Common myeloid progenitor, CD34-positive (primary cell): ENCODE data around the gene EHBP1.
A peak's percentile ranks its signal among the peaks of the same experiment; 100 is the strongest.

Source experiments
- CTCF ChIA-PET: fragments of 350-600 bp; sonication (Branson Sonifier 250); formaldehyde crosslinking; loops from one replicate; lab custom pipeline; 2021; ENCODE audit warnings: antibody characterized with exemption; lab: Charles Lee
- POLR2A ChIA-PET: fragments of 350-600 bp; sonication (Branson Sonifier 250); formaldehyde crosslinking; loops from one replicate; lab custom pipeline; 2021; ENCODE audit warnings: antibody characterized with exemption; lab: Charles Lee
- DNase-seq, 3 donors: peaks; one replicate each; pipeline versions ENCODE4 v3.0.0 to v3.0.0-alpha.2; 2013
- H3K27ac ChIP-seq, 2 experiments: 1 replicate in 1 of 2; 2 replicates in 1 of 2; pipeline ENCODE4 v1.7.0; 2013; ENCODE audit warnings: inconsistent platforms in 2 of 2, low read length in 2 of 2, mild to moderate bottlenecking in 2 of 2, low read depth in 1 of 2, moderate library complexity in 1 of 2; ENCODE audit not compliant: severe bottlenecking in 2 of 2, insufficient read depth in 1 of 2, poor library complexity in 1 of 2
- H3K27me3 ChIP-seq, 5 experiments: replicated peaks in 2 of 5; 1 replicate in 3 of 5; 2 replicates in 2 of 5; pipeline versions ENCODE4 v1.6.1 to v1.7.0; 2013; ENCODE audit warnings: low read length in 4 of 5, mild to moderate bottlenecking in 2 of 5, moderate library complexity in 2 of 5, inconsistent platforms in 1 of 5; ENCODE audit not compliant: insufficient read depth in 5 of 5, control insufficient read depth in 4 of 5
- H3K36me3 ChIP-seq, 4 experiments: 1 replicate in 2 of 4; 2 replicates in 2 of 4; pipeline versions ENCODE4 v1.6.1 to v1.7.0; 2013; ENCODE audit warnings: low read length in 3 of 4, control low read depth in 1 of 4, mild to moderate bottlenecking in 1 of 4; ENCODE audit not compliant: control insufficient read depth in 4 of 4, insufficient read depth in 4 of 4
- H3K4me1 ChIP-seq, 4 experiments: 1 replicate in 3 of 4; 2 replicates in 1 of 4; pipeline versions ENCODE4 v1.6.1 to v1.7.1; 2013; ENCODE audit warnings: low read length in 3 of 4, mild to moderate bottlenecking in 3 of 4, control low read depth in 1 of 4, inconsistent platforms in 1 of 4, moderate library complexity in 1 of 4; ENCODE audit not compliant: control insufficient read depth in 4 of 4, insufficient read depth in 4 of 4; ENCODE audit errors: control extremely low read depth in 1 of 4
- H3K4me3 ChIP-seq, 7 experiments: 1 replicate in 4 of 7; 2 replicates in 3 of 7; pipeline versions ENCODE4 v1.5.1 to v1.7.0; 2013; ENCODE audit warnings: mild to moderate bottlenecking in 7 of 7, low read length in 6 of 7, moderate library complexity in 6 of 7, inconsistent platforms in 2 of 7, low read depth in 2 of 7, control low read depth in 1 of 7; ENCODE audit not compliant: insufficient read depth in 4 of 7, control insufficient read depth in 1 of 7; ENCODE audit errors: extremely low read depth in 1 of 7
- H3K9me3 ChIP-seq, 5 experiments: 1 replicate in 4 of 5; 2 replicates in 1 of 5; pipeline versions ENCODE4 v1.6.1 to v1.7.1; 2013; ENCODE audit warnings: low read length in 4 of 5, mild to moderate bottlenecking in 2 of 5, inconsistent platforms in 1 of 5, low read depth in 1 of 5, moderate library complexity in 1 of 5; ENCODE audit not compliant: control insufficient read depth in 4 of 5, insufficient read depth in 2 of 5; ENCODE audit errors: control extremely low read depth in 1 of 5
- WGBS: methylation state at CpG from one replicate; pipeline ENCODE4 v1.1.5; 2013; ENCODE audit not compliant: insufficient coverage; 5-methylcytosine and 5-hydroxymethylcytosine counted together

The EHBP1 gene

GRCh38 chr2:62811086-62811485 is 105.6 kb downstream of the EHBP1 start:
- Histone ChIP-seq H3K4me1 (peaks cover 0 to 5% (median 0%) of the 10 kb centered on the region in 4 experiments), H3K9me3 (peaks cover 0 to 21% (median 14%) of the 10 kb centered on the region in 5 experiments), H3K36me3 (peaks cover 0 to 4% (median 2%) of the 10 kb centered on the region in 4 experiments), H3K4me3 (no peak overlapping the region), H3K27me3 (no peaks in the 10 kb centered on the region), H3K27ac (no peak overlapping the region)
- CTCF ChIA-PET, result interaction anchor here (2.1 kb wide), 1 partner anchor 23 kb away, joined by 4 read pairs; no protein-coding TSS in a partner anchor
- DNase-seq, result no peak
- WGBS, result no CpG with 5 or more reads among the region's 2 CpGs
- POLR2A ChIA-PET, result no interaction called here

GRCh38 chr2:62811972-62812371 is 106.5 kb downstream of the EHBP1 start:
- H3K9me3 ChIP-seq, result peaks cover 0 to 14% (median 7%) of the 10 kb centered on the region in 5 experiments
- peaks cover 0 to 5% (median 0%) of the 10 kb centered on the region in 4 experiments for H3K4me1 ChIP-seq
- no peak overlapping the region for H3K27ac ChIP-seq
- no CpG with 5 or more reads among the region's 2 CpGs for WGBS
- ChIA-PET POLR2A (interaction anchor here (0.6 kb wide), 1 partner anchor 907 kb away, joined by 3 read pairs; no protein-coding TSS in a partner anchor), CTCF (interaction anchor here (0.9 kb wide), 1 partner anchor 31 kb away, joined by 3 read pairs; no protein-coding TSS in a partner anchor)
- no peak for DNase-seq
- peaks cover 0 to under 1% (median 0%) of the 10 kb centered on the region in 4 experiments for H3K36me3 ChIP-seq
- H3K27me3 ChIP-seq, result no peaks in the 10 kb centered on the region
- no peak overlapping the region for H3K4me3 ChIP-seq

- peaks cover 0 to 5% (median 0%) of the 10 kb centered on the region in 4 experiments for H3K4me1 ChIP-seq
- POLR2A ChIA-PET, result no interaction called here
- WGBS, result 80% methylated on average over 6 of the region's 6 CpGs
Measured at GRCh38 chr2:62812921-62813825, 107.7 kb downstream of the EHBP1 start.

GRCh38 chr2:62814123-62814522 is 108.6 kb downstream of the EHBP1 start:
- peaks cover 0 to 5% (median 0%) of the 10 kb centered on the region in 4 experiments for H3K4me1 ChIP-seq
- CTCF ChIA-PET, result no interaction called here
- peaks cover 0 to 1% (median 0%) of the 10 kb centered on the region in 5 experiments for H3K9me3 ChIP-seq
- DNase-seq, result peak; percentile 7 to 50 (median 48)
- no peaks in the 10 kb centered on the region for H3K36me3 ChIP-seq
- H3K27ac ChIP-seq, result no peak overlapping the region
- no peak overlapping the region for H3K4me3 ChIP-seq
- no peaks in the 10 kb centered on the region for H3K27me3 ChIP-seq
- POLR2A ChIA-PET, result no interaction called here

More at GRCh38 chr2:62812921-62813825, 107.7 kb downstream of the EHBP1 start:
- DNase-seq, result no peak
- H3K27me3 ChIP-seq, result no peaks in the 10 kb centered on the region
- H3K4me3 ChIP-seq, result no peak overlapping the region
- peaks cover 0 to 7% (median 4%) of the 10 kb centered on the region in 5 experiments for H3K9me3 ChIP-seq
- no peaks in the 10 kb centered on the region for H3K36me3 ChIP-seq
- CTCF ChIA-PET, result interaction anchor here (0.9 kb wide), 1 partner anchor 30 kb away, joined by 3 read pairs; no protein-coding TSS in a partner anchor
- no peak overlapping the region for H3K27ac ChIP-seq

- H3K4me1 ChIP-seq, result peaks cover 0 to 5% (median 0%) of the 10 kb centered on the region in 4 experiments
- ChIA-PET POLR2A (no interaction called here), CTCF (no interaction called here)
- H3K9me3 ChIP-seq, result peaks cover 0 to 1% (median 0%) of the 10 kb centered on the region in 5 experiments
- no peak for DNase-seq
- no peak overlapping the region for H3K27ac ChIP-seq
- no peak overlapping the region for H3K4me3 ChIP-seq
- H3K27me3 ChIP-seq, result no peaks in the 10 kb centered on the region
- no peaks in the 10 kb centered on the region for H3K36me3 ChIP-seq
- WGBS, result 91% methylated on average over 1 of the region's 1 CpG
Measured at GRCh38 chr2:62817348-62817747, 111.8 kb downstream of the EHBP1 start.

GRCh38 chr2:62817995-62818713 is 112.6 kb downstream of the EHBP1 start:
- no peaks in the 10 kb centered on the region for H3K27me3 ChIP-seq
- DNase-seq, result no peak
- H3K36me3 ChIP-seq, result no peaks in the 10 kb centered on the region
- CTCF ChIA-PET, result no interaction called here
- H3K27ac ChIP-seq, result no peak overlapping the region
- H3K4me1 ChIP-seq, result peaks cover 0 to 5% (median 0%) of the 10 kb centered on the region in 4 experiments
- POLR2A ChIA-PET, result no interaction called here
- peaks cover 0 to 1% (median 0%) of the 10 kb centered on the region in 5 experiments for H3K9me3 ChIP-seq
- WGBS, result 100% methylated on average over 1 of the region's 2 CpGs
- H3K4me3 ChIP-seq, result no peak overlapping the region
